Type B pancreatic cell (in vitro differentiated cells): ENCODE measurements around the gene HTR4. TPM values are rescaled to one million over a fixed set of nuclear protein-coding genes. Genes with fewer than 3 reads are reported as not detected.
A peak's percentile ranks its signal among the peaks of the same experiment; 100 is the strongest.

Experiments
- DNase-seq: peaks from one replicate; pipeline ENCODE4 v3.0.0; 2021; ENCODE audit warnings: mixed read lengths; ENCODE audit not compliant: unreplicated experiment; ENCODE audit errors: extremely low spot score
- H3K27ac Mint-ChIP-seq: 2 replicates; pipeline ENCODE4 v1.8.0; 2021; ENCODE audit warnings: mild to moderate bottlenecking, mixed read lengths
- H3K27me3 Mint-ChIP-seq: 2 replicates; pipeline ENCODE4 v1.8.0; 2021; ENCODE audit warnings: mixed read lengths
- H3K36me3 Mint-ChIP-seq: 2 replicates; pipeline ENCODE4 v1.8.0; 2021; ENCODE audit warnings: mixed read lengths
- H3K4me1 Mint-ChIP-seq: one replicate; pipeline ENCODE4 v1.8.0; 2021; ENCODE audit warnings: mixed read lengths; ENCODE audit not compliant: unreplicated experiment
- H3K4me3 Mint-ChIP-seq: 2 replicates; pipeline ENCODE4 v1.8.0; 2021; ENCODE audit warnings: mild to moderate bottlenecking, mixed read lengths
- H3K9me3 Mint-ChIP-seq: 2 replicates; pipeline ENCODE4 v1.8.0; 2021; ENCODE audit warnings: mixed read lengths
- long read RNA-seq: library from polyadenylated mRNA; unstranded; transcript quantifications from one replicate; pipeline ENCODE4 v2.0.0, GENCODE V29; 2020
- total RNA-seq: library from RNA; stranded (reverse); gene quantifications from 2 replicates; pipeline ENCODE4 v1.2.1, GENCODE V29; 2021; ENCODE audit warnings: low replicate concordance
- TF ChIP-seq, protein P1 (sequence below): fragments of 200-600 bp; sonication (generic); conservative IDR thresholded peaks from 2 replicates; pipeline ENCODE4 v1.5.0; 2021; ENCODE audit warnings: antibody characterized with exemption, mild to moderate bottlenecking

The HTR4 gene, protein sequence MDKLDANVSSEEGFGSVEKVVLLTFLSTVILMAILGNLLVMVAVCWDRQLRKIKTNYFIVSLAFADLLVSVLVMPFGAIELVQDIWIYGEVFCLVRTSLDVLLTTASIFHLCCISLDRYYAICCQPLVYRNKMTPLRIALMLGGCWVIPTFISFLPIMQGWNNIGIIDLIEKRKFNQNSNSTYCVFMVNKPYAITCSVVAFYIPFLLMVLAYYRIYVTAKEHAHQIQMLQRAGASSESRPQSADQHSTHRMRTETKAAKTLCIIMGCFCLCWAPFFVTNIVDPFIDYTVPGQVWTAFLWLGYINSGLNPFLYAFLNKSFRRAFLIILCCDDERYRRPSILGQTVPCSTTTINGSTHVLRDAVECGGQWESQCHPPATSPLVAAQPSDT
- 0.29 and 1.4 TPM in 2 replicates for total RNA-seq
- long read RNA-seq, result 0 reads

DNA sequence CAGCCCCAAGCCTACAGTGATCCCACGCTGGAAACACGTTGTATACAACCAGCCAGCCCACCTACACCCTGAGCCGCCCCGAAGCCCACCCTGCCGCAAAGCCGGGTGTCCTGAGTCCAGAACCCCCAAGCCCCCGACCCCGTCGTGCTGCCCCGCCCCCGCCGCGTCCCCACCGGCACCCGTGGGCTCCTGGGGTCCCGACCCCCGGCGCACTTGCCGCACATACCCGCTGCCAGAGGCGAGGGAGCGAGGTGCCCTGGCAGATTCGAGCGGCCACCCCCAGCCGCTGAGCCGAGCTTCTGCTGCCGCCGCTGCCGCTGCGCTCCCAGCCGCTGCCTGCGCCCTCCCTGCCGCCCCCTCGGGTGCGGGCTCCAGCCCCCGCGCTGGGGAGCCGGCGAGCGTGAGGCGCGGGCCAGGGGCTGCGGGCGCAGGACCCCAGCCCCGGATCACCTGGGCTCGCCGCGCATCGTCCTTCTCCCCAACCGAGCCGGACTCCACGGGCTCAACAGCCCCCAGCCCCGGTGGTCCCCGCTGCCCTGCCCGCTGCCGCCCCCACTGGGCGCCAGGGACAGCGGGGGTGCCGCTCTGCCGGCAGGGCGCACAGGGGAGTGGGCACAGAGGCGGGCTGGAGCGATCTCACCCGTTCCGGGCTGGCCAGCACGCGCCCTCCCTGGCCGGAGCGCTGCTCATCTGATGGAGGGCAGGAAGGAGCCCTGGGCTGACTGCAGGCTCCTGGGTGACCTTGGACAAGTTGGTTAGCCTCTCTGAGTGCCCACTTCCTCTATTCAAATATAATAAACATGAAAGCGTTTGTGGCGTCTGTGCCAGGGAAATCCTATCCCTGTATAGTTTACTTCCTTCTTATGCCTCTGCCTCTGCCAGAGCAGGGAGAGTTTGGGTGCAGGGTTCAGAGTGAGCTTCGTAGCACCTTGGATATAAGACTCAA is at the start of gene HTR4:
TSS of gene HTR4 (minus strand) at position 692 of the 946 bp plus-strand sequence. CDS start 17,513 bp downstream, outside the sequence.
- no peaks in the 10 kb centered on the region for H3K9me3 Mint-ChIP-seq
- no peaks in the 10 kb centered on the region for H3K36me3 Mint-ChIP-seq
- H3K4me1 Mint-ChIP-seq, result no peaks in the 10 kb centered on the region
- peak within 1 kb of the TSS; percentile 74 for H3K4me3 Mint-ChIP-seq
- DNase-seq, result no peak
- peaks cover 82% of the 10 kb centered on the region for H3K27me3 Mint-ChIP-seq
- no peak within 1 kb of the TSS for H3K27ac Mint-ChIP-seq
- TF ChIP-seq, protein P1, sequence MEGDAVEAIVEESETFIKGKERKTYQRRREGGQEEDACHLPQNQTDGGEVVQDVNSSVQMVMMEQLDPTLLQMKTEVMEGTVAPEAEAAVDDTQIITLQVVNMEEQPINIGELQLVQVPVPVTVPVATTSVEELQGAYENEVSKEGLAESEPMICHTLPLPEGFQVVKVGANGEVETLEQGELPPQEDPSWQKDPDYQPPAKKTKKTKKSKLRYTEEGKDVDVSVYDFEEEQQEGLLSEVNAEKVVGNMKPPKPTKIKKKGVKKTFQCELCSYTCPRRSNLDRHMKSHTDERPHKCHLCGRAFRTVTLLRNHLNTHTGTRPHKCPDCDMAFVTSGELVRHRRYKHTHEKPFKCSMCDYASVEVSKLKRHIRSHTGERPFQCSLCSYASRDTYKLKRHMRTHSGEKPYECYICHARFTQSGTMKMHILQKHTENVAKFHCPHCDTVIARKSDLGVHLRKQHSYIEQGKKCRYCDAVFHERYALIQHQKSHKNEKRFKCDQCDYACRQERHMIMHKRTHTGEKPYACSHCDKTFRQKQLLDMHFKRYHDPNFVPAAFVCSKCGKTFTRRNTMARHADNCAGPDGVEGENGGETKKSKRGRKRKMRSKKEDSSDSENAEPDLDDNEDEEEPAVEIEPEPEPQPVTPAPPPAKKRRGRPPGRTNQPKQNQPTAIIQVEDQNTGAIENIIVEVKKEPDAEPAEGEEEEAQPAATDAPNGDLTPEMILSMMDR, result no peak

DNA sequence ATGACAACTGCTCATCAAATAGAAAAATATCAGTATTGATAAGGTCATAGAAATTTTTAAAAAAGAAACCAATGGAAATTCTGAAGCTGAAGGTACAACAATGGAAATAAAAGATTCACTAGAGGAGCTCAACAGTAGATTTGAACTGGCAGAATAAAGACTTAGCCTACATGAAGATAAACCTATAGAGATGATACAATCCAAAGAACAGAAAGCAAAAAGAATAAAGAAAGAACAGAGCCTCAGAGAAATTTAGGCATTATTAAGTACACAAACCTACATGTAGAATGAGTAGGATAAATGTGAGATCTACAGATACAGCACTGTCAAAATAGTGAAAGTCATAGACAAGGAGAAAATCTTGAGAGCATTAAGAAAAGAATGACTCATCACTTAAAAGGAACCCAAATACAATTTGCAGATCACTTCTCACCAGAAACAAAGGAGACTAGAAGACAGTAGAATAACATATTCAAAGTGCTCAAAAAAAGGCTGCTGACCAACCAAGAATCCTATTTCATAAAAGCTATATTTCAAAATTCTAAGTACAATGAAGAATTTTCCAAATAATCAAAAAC is 47.8 kb upstream of the HTR4 start:
- Mint-ChIP-seq H3K4me1 (no peaks in the 10 kb centered on the region), H3K9me3 (no peaks in the 10 kb centered on the region), H3K27ac (no peak overlapping the region), H3K27me3 (peaks cover 5% of the 10 kb centered on the region), H3K36me3 (no peaks in the 10 kb centered on the region), H3K4me3 (no peak overlapping the region)
- DNase-seq, result no peak
- TF ChIP-seq, protein P1, result no peak

DNA sequence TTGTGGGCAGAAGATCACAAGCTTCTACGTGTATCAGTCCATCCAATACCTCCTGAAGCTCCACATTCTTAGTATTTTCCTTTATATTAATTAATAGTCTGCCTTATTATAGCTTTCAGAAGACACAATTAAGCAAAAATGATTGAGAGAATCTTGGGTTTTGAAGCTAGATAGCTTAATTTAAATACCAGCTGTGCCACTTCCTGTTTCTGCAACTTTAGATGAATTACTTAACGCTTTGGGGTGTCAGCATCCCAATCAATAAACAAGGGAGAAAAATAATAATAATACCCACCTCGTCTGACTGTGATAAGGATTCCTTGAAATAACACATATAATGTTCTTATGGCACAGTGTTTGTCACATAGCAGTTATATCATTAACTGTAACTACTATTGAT is 44.7 kb upstream of the HTR4 start:
- Mint-ChIP-seq H3K36me3 (no peaks in the 10 kb centered on the region), H3K27ac (no peak overlapping the region), H3K9me3 (no peaks in the 10 kb centered on the region), H3K4me3 (no peak overlapping the region), H3K27me3 (peaks cover 10% of the 10 kb centered on the region), H3K4me1 (no peaks in the 10 kb centered on the region)
- DNase-seq, result no peak
- TF ChIP-seq, protein P1, result no peak

DNA sequence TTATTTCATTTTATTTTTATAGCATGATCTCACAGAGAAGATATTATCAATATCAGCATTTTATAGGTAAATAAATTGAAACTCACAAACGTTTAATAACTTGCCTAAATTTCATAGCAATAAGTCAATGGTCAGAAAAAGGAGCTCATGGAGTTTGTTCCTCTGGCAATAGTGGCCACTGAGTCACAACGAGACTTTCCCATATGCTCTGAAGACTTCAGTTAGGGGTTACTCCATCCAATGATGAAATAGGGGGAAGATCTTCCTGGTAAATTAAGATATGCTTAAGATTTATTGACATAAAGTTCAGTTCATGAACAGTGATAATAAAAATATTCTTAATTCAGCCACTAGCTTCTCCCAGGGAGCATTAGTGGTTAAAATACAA is 43.5 kb upstream of the HTR4 start:
- H3K27ac Mint-ChIP-seq, result no peak overlapping the region
- H3K27me3 Mint-ChIP-seq, result peaks cover 10% of the 10 kb centered on the region
- H3K36me3 Mint-ChIP-seq, result no peaks in the 10 kb centered on the region
- no peak overlapping the region for H3K4me3 Mint-ChIP-seq
- no peaks in the 10 kb centered on the region for H3K9me3 Mint-ChIP-seq
- no peaks in the 10 kb centered on the region for H3K4me1 Mint-ChIP-seq
- no peak for DNase-seq
- TF ChIP-seq, protein P1, result no peak

DNA sequence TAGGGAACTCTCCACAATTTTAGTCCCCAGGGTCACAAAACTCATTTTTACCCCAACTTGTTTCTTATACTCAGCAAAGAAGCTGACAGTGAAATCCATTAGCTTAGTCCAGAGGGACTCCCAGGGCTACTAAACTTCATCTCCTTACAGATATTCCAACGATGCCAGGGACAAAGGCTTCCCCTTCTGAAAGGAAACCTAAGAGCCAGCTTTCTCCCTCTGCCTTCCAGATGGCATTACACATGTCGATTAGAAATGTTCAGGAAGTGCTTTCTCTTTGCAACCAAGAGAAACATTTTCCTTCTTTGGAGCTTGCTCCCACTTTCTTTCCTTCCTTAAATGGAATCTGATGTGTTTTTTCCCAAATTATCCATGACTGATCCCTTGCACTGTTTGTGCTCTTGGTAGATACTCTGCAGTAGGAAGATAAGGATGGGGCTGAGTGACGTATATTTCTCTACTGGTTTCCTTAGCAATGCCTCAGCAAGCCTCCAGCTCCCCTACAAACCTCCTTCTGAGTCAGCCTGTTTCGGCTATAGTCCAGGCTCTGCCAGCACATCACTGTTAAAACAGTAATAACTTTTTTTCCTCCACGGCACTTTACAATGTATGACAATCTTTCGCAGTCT is 43.0 kb upstream of the HTR4 start:
- Mint-ChIP-seq H3K4me1 (no peaks in the 10 kb centered on the region), H3K36me3 (no peaks in the 10 kb centered on the region), H3K9me3 (no peaks in the 10 kb centered on the region), H3K27ac (no peak overlapping the region), H3K27me3 (peaks cover 9% of the 10 kb centered on the region), H3K4me3 (no peak overlapping the region)
- DNase-seq, result no peak
- TF ChIP-seq, protein P1, result no peak
